ENCODE measurements around the gene TLR9.
A peak's percentile ranks its signal among the peaks of the same experiment; 100 is the strongest.
"Not testable (repeated sequence)": the region's sequence is repeated elsewhere in the genome, so short reads cannot be mapped to it uniquely, and the experiment has no call there.

Gene TLR9, protein sequence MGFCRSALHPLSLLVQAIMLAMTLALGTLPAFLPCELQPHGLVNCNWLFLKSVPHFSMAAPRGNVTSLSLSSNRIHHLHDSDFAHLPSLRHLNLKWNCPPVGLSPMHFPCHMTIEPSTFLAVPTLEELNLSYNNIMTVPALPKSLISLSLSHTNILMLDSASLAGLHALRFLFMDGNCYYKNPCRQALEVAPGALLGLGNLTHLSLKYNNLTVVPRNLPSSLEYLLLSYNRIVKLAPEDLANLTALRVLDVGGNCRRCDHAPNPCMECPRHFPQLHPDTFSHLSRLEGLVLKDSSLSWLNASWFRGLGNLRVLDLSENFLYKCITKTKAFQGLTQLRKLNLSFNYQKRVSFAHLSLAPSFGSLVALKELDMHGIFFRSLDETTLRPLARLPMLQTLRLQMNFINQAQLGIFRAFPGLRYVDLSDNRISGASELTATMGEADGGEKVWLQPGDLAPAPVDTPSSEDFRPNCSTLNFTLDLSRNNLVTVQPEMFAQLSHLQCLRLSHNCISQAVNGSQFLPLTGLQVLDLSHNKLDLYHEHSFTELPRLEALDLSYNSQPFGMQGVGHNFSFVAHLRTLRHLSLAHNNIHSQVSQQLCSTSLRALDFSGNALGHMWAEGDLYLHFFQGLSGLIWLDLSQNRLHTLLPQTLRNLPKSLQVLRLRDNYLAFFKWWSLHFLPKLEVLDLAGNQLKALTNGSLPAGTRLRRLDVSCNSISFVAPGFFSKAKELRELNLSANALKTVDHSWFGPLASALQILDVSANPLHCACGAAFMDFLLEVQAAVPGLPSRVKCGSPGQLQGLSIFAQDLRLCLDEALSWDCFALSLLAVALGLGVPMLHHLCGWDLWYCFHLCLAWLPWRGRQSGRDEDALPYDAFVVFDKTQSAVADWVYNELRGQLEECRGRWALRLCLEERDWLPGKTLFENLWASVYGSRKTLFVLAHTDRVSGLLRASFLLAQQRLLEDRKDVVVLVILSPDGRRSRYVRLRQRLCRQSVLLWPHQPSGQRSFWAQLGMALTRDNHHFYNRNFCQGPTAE

GRCh38 chr3:52225452-52226228 is at the start of gene TLR9:
TSS of gene TLR9 (minus strand) at chr3:52225645. CDS start at chr3:52225529, 116 bp downstream.
- no peak for DNase-seq (ENCODE audit: low spot score)

DNA sequence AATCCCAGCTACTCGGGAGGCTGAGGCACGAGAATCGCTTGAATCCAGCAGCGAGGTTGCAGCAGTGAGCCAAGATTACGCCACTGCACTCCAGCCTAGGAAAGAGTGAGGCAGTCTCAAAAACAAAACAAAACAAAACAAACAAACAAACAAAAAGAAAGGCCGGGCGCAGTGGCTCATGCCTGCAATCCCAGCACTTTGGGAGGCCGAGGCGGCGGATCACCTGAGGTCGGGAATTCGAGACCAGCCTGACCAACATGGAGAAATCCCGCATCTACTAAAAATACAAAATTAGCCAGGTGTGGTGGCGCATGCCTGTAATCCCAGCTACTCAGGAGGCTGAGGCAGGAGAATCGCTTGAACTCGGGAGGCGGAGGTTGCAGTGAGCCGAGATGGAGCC is 49.3 kb upstream of the TLR9 start:
- not testable (repeated sequence) for DNase-seq (ENCODE audit: low spot score)

DNA sequence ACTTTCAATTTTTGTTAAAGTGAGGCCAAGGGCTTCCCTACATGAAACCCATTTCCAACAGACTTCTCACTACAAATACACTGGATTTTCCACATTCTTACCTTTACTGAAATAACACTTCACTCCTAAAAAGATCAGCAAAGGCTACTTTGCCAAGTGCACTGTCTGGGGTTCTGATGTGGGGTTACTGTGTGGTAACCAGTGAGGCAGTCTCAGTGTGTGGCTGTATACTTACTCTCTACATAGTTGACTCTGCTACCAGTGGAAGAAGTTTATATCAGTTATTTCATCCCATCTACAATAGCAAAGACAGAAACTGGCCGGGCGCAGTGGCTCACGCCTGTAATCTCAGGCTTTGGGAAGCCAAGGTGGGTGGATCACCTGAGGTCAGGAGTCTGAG is 47.4 kb upstream of the TLR9 start:
- DNase-seq (ENCODE audit: low spot score), result no peak

DNA sequence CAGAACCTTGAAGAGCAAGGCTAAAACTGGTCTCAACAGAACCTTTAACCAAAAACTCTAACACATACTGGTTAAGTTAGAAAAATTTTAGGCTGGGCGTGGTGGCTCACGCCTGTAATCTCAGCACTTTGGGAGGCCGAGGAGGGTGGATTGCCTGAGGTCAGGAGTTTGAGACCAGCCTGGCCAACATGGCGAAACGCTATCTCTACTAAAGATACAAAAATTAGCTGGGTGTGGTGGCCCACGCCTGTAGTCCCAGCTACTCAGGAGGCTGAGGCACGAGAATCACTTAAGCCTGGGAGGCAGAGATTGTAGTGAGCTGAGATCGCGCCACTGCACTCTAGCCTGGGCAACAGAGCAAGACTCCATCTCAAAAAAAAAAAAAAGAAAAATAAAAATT is 46.7 kb upstream of the TLR9 start:
- DNase-seq (ENCODE audit: low spot score), result not testable (repeated sequence)

GRCh38 chr3:52270252-52270754 is 44.9 kb upstream of the TLR9 start:
- DNase-seq (ENCODE audit: low spot score), result no peak

GRCh38 chr3:52269776-52270175 is 44.3 kb upstream of the TLR9 start:
- DNase-seq (ENCODE audit: low spot score), result no peak

DNA sequence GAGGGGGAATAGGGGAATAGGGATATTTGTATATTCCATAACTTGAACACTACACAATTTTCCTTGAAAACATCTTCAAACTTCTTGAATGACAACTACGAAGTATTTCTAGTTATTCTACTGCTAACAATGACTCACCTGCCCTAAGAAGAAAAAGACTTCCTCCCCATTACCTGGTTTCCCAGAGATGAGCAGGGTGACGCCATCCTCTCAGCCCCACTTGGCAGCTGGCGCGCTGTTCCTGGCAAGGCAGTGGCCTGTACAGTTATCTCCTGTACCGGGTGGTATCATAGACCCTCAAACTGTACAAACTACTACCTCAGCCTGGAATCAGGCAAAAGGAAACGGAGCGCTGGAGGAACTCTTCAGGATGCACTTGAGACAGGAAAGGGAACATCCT is 42.6 kb upstream of the TLR9 start:
- DNase-seq (ENCODE audit: low spot score), result no peak

DNA sequence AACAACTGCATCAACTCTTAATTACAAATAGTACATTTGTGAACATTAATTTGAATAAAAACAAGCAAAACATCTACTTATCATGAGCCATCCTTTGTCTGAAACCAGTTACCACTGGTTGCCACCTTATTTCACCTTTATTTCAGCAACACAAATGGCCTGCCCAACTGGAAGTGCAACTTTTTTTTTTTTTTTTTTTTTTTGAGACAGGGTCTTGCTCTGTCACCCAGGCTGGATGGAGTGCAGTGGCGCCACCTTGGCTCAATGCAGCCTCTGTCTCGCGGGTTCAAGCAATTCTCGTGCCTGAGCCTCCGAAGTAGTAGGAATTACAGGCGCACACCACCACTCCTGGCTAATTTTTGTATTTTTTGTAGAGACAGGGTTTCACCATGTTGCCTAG is 39.9 kb upstream of the TLR9 start:
- no peak for DNase-seq (ENCODE audit: low spot score)

DNA sequence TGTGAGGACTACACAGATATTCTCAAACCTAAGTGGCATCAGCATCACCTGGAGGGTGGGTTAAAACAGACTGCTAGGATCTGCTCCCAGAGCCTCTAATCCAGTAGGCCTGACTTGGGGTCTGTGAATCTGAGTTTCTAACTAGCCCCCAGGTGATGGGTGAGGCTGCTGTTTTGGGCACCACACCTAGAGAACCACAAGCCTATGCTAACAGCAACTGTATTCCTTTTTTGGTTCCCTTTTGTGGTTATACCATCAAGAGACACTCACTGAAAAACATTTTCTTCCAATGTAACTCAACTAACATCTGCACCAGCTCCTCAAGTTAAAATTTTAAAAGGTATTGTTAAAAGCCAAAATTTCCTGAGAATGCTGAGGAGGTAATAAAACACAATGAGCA is 37.0 kb upstream of the TLR9 start:
- DNase-seq (ENCODE audit: low spot score), result no peak

GRCh38 chr3:52259448-52259847 is 34.0 kb upstream of the TLR9 start:
- no peak for DNase-seq (ENCODE audit: low spot score)

GRCh38 chr3:52259035-52259434 is 33.6 kb upstream of the TLR9 start:
- DNase-seq (ENCODE audit: low spot score), result no peak

DNA sequence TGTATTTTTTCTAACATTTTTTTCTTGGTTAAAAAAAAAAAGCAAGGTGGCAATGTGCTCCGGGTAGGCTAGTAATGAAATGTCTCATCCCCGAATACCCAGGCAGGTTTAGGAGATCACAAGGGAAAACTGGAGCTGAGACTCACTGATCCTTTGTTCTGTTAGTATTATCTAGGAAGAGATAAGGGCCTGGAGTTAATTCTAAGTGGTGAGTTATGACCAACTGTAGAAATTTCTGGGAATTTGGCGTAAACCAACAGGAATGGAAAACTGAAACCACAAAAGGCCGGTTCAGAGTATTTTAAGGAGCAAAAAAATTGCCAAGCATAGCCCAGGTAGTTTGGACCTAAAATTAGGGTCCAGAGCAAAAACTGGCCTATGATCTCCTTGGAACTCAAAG is 32.5 kb upstream of the TLR9 start:
- no peak for DNase-seq (ENCODE audit: low spot score)

DNA sequence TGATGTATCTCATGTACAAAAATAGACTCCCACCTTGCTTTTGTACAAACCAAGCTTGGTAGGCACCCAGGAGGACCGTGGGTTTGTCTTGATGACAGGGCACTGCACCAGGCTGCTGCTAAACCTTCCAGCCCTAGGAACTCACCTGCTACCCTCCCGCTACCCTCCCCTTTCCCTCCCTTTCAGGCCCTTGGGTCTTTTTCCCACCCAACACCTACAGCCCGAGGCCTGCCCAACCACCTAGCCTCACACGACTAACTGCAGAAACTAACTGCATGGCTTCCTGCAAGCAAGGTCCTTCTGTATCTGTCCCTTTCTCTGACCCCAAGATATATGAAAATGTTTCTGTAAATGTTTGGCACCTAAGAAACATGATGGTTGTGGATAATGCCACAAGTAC is 31.2 kb upstream of the TLR9 start:
- no peak for DNase-seq (ENCODE audit: low spot score)

- DNase-seq (ENCODE audit: low spot score), result no peak
These were observed 30.7 kb upstream of the TLR9 start for GRCh38 chr3:52256159-52256558.

DNA sequence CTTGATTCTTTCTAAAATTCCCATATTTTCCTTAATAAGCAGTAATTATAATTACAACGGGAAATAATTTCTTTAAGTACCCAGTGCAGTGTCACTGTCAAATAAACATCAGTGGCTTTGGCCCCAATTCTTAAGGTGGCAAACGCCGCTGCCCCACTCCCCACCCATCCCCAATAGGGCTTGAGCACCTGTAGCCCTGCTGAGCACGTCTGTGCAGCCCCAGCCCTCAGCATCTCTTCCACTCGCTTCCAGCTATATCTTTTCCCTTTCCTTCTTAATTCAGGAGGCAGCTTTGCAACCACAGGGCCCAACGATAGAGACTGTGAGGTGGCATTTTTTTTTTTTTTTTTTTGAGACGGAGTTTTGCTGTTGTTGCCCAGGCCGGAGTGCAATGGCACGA is 29.2 kb upstream of the TLR9 start:
- no peak for DNase-seq (ENCODE audit: low spot score)

DNA sequence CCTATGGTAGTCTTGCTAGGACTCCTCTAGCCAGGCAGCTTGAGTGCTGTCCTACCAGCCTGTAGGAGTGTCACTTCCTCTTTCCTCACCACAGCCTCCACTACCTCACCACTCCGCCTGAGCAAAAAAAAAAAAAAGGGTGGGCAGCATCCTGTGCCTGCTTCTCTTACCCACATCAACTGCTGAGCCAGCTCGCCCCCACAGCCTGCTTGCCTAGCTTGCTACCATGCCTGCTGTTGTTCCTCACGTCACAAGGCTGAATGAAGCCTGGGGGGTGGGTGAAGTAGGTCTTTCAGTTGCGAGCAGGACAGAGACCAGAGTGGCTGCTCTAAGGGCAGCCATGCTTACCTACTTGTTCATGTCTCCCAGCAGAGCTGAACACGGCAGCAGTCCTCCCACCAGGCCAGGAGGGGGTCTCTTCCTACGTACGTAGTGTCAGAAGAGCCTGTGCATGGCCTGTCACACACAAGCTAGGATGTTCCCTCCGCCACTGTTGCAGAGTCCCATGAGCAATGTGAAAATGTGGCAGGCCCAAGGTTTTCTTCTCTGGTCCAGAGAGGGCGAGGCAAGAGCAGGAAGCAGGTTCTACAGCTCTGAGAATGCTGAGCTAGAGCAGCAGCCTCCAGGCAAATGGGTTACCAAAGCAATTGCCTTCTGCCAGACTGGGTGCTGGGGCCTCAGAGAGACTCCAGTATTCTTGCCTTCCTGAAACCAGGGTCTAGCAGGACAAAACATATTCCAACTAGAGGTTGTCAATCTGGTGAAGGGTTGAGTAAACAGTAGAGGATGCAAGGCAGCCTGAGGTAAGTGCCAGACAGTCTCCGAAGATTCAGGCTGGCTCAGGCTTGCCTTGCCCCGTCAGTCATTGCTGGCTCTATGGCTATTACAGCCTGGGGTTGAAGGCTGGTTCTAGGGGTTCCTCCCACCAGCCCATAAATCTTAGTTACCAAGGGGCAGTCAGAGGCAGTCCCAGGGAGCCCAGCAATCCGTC is 28.2 kb upstream of the TLR9 start:
- DNase-seq (ENCODE audit: low spot score), result peak; percentile 87

GRCh38 chr3:52250122-52250521 is 24.7 kb upstream of the TLR9 start:
- no peak for DNase-seq (ENCODE audit: low spot score)

DNA sequence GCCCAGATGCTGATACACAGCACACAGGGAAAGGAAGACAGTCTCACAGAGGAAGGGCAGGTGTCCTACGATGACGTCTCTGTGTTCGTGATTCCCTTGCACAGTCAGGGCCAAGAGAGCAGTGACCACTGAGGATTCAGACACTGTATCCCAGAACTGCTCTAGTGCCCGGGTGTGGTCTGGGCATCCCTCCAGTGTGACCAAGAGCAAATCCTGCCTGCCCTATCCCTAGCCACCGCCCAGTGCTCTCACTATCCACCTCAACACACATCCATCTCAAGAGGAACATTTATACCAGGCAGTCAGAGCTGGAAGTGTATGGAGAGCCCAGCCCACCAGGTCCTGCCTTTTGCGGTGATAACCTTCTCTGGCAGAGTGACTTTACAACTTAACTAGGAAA is 24.2 kb upstream of the TLR9 start:
- no peak for DNase-seq (ENCODE audit: low spot score)

DNA sequence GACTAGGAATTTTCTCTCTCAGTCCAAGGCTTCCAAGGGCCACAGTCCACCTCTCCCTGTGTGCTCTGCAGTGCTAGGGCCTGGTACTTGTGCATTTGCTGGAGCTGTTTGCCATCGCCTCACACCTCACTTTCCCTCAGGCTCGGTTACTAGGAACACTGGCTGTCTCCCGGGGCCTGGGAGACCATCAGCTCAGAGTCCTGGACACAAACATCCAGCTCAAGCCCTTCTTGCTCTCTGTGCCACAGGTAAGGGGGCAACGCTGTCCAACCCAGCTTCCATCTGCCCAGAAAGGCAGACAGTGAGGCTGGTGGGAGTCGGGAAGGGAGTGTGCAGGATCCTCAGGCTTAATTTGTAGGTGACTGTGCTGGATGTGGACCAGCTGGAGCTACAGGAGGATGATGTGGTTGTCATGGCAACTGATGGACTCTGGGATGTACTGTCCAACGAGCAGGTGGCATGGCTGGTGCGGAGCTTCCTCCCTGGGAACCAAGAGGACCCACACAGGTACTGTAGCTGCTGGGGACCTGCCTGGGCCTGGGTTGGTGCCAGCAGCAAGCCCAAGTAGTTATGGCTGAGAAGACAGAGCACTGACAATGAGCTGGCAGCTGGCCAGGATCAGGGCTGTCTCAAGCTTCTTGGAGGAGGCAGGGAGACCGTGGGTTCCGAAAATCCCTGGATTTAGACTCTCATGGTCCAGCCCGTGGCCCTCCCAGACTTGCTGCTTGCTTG is 23.5 kb upstream of the TLR9 start:
- DNase-seq (ENCODE audit: low spot score), result no peak

- no peak for DNase-seq (ENCODE audit: low spot score)
These were observed 22.7 kb upstream of the TLR9 start for GRCh38 chr3:52248165-52248541.

Data from activated CD4-positive, alpha-beta T cell treated with anti-CD3 and anti-CD28 coated beads, Interleukin-2, Interleukin-4, amounts not matched to agents 100 ng/mL and 50 ng/mL, durations not matched to agents 16 hours and 8 hours (primary cell).